Bronchial epithelial cell (primary cell): Measurements from ENCODE around the gene SPPL2B. TPM values are rescaled to one million over a fixed set of nuclear protein-coding genes. Genes with fewer than 3 reads are reported as not detected.

Experiments
- DNase-seq: peaks from one replicate; pipeline ENCODE4 v3.0.0-alpha.2; 2010; ENCODE audit warnings: low read depth
- FAIRE-seq: peaks from 2 replicates; lab custom pipeline; 2011; peaks lifted over from hg19 to GRCh38; lab: Jason Lieb, UNC
- H3K27me3 ChIP-seq: 2 replicates; pipeline ENCODE4 v1.5.1; 2011; ENCODE audit warnings: low read length; ENCODE audit not compliant: control insufficient read depth, insufficient read depth
- H3K36me3 ChIP-seq: 2 replicates; pipeline ENCODE4 v1.5.1; 2011; ENCODE audit warnings: low read length; ENCODE audit not compliant: control insufficient read depth, insufficient read depth
- H3K4me3 ChIP-seq: 2 replicates; pipeline ENCODE4 v1.5.1; 2011; ENCODE audit warnings: mild to moderate bottlenecking, low read depth, low read length, control low read depth
- total RNA-seq: library from RNA; depleted of rRNA; stranded (reverse); fragments of >200 nt; gene quantifications from 2 replicates; pipeline ENCODE4 v1.2.1, GENCODE V29; 2014
- TF ChIP-seq, protein P1 (sequence below): IDR thresholded peaks from 2 replicates; pipeline ENCODE4 v1.5.1; 2011; ENCODE audit warnings: mild to moderate bottlenecking, moderate library complexity, low read length, control low read depth, inconsistent platforms; ENCODE audit not compliant: insufficient read depth, severe bottlenecking

The SPPL2B gene
- total RNA-seq, 1 donor from 2014 or later, result 10.0 TPM

DNA sequence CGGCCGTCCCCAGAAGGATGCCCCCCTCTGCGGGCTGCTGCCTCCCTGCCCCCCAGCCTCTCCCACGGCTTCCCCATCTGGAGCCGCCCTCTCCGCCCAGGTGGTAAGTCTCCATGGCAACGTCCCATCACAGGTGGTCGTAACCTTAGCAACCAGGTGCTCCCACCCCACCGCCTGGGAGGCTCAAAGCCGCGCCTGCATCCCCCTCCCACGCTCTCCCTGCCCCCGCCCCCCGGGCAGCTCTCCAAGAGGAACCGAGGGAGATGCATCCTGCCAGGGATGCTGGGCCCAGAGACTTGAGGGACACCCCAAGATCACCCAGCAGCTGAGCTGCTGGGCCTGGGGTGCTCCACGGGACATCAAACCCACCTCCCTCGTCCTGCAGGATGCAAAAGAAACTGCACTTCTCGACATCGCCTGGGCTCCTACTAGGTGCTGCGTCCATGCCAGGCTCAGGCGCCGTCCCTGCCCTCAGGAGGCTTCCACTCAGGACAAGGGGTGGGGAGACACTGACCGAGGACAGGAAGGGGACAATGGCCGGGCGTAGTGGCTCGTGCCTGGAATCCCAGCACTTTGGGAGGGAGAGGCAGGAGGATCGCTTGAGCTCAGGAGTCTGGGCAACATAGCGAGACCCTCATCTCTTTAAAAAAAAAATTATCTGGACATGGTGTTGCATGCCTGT lies 15.5 kb upstream of the SPPL2B start:
- FAIRE-seq, result no peak
- DNase-seq, result no peak
- TF ChIP-seq, protein P1, sequence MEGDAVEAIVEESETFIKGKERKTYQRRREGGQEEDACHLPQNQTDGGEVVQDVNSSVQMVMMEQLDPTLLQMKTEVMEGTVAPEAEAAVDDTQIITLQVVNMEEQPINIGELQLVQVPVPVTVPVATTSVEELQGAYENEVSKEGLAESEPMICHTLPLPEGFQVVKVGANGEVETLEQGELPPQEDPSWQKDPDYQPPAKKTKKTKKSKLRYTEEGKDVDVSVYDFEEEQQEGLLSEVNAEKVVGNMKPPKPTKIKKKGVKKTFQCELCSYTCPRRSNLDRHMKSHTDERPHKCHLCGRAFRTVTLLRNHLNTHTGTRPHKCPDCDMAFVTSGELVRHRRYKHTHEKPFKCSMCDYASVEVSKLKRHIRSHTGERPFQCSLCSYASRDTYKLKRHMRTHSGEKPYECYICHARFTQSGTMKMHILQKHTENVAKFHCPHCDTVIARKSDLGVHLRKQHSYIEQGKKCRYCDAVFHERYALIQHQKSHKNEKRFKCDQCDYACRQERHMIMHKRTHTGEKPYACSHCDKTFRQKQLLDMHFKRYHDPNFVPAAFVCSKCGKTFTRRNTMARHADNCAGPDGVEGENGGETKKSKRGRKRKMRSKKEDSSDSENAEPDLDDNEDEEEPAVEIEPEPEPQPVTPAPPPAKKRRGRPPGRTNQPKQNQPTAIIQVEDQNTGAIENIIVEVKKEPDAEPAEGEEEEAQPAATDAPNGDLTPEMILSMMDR, result no peak
- Histone ChIP-seq H3K27me3 (peaks cover 7% of the 10 kb centered on the region), H3K36me3 (no peaks in the 10 kb centered on the region), H3K4me3 (no peak overlapping the region)

DNA sequence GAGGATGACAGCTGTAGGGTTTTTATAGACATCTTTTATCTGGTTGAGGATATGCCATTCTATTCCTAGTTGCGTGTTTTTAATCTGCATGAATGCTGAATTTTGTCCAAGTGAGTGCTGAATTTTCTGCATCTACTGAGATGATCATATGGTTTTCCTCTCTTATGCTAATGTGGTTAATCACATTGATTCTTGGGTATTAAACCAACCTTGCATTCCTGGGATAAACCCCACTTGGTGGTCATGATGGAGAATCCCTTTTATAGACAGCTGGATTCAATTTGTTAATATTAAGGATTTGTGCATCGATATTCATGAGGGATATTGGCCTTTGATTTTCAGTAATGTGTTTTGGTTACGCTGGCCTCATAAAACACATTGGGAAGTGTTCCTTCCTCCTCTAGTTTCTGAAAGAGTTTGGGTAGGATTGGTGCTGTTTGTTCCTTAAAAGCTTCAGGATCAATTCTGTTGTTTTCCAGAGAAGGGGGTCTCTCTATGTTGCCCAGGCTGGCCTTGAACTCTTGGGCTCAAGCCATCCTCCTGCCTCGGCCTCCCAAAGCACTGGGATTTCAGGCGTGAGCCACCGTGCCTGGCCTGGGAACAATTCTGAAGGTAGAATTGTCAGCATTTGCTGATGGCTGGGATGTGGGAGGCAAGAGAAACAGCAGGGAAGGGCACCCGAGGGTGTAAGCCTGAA lies 13.2 kb upstream of the SPPL2B start:
- Histone ChIP-seq H3K36me3 (no peaks in the 10 kb centered on the region), H3K27me3 (peaks cover 2% of the 10 kb centered on the region), H3K4me3 (no peak overlapping the region)
- FAIRE-seq, result no peak
- no peak for DNase-seq
- TF ChIP-seq, protein P1, result no peak

DNA sequence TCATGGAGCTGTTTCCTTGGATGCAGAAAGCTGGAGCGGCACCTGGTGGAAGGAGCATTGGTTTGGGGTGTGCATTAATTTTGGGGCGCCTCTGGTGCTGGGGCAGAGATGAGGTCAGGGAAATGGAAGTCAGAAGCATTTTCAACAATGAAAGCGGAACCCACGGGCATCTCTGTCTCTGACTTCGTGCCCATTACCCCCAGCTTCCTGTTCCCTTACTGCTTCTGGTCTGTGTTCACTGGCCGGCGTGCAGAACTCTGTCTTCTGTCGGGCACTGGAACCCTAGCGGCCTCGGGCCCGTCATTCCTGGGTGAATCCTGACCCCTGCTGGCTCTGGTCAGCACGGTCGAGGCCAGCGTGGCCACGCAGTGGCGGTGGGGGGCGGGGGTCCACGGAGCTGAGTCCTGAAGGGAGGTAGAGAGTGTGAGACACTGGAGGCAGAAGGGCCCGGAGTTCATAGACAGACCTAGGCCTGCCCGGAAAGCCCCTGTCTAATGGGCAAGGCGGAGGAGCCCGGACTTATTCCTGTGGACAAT lies 12.6 kb upstream of the SPPL2B start:
- peaks cover 1% of the 10 kb centered on the region for H3K27me3 ChIP-seq
- no peak for FAIRE-seq
- TF ChIP-seq, protein P1, result no peak
- H3K4me3 ChIP-seq, result no peak overlapping the region
- DNase-seq, result no peak
- no peaks in the 10 kb centered on the region for H3K36me3 ChIP-seq

DNA sequence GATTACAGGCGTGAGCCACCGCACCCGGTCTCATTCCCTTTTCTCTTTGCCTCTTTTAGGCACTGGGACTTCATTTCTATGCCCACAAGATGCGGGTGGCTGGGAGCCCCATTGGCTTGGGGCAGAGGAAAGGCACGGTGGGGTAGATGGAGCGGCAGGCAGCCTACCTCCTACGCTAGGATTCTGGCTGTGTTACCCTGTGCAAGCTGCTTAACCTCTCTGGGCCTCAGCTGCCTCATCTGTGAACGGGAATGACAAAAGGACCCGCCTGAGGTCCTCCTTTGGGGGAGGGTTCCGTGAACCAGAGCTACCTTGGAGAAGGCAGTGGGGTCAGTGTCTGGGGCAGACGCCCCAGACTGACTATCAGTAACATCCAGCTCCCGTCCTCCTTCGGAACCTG lies 11.2 kb upstream of the SPPL2B start:
- FAIRE-seq (no peak), DNase-seq (no peak)
- H3K4me3 ChIP-seq, result no peak overlapping the region

DNA sequence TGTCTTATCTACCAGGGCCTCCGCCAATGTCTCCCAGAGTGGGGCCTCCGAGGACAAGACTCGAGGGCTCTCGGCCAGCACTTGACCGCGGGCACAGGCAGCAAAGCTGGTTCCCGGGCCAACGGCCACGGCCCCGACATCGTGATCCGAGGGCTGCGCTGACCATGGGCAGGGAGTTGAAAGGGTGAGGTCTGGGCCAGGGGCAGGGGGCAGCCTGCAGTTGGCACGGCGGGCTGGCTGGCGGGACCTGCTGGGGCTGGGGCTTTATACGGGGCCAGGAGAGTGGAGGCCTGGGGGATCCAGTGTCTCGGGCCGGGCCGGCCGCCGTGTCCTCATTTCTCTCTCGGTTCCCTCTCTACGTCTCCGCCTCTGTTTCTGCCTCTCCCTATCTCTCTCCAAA lies 10.7 kb upstream of the SPPL2B start:
- Histone ChIP-seq H3K36me3 (peaks cover 2% of the 10 kb centered on the region), H3K27me3 (peaks cover 1% of the 10 kb centered on the region), H3K4me3 (no peak overlapping the region)
- FAIRE-seq, result no peak
- DNase-seq, result no peak
- TF ChIP-seq, protein P1, result no peak

More for the DNA sequence above, 11.2 kb upstream of the SPPL2B start:
- TF ChIP-seq, protein P1, result no peak
- H3K27me3 ChIP-seq, result peaks cover 1% of the 10 kb centered on the region
- H3K36me3 ChIP-seq, result no peaks in the 10 kb centered on the region
